Measurements from ENCODE around the gene GPR3. TPM values are rescaled to one million over a fixed set of nuclear protein-coding genes. Genes with fewer than 3 reads are reported as not detected.

GPR3 gene
- total and polyA plus RNA-seq, 2 of the 8 experiments (the other 6 are each of a cell fraction or from before 2014, with no cell fraction given): 9.9 to 26.5 TPM

- Histone ChIP-seq H3K14ac (ENCODE audit: insufficient read length) (no peak overlapping the region), H3K23me2 (ENCODE audit: low read depth, low read length) (no peaks in the 10 kb centered on the region), H3K56ac (replicated peaks; ENCODE audit: insufficient read length, low read depth, low read length) (no peak overlapping the region), H2AK5ac (ENCODE audit: low read depth, low read length) (no peak overlapping the region), H3K18ac (ENCODE audit: extremely low read depth, low read length) (no peak overlapping the region), H3K23ac (ENCODE audit: insufficient read length) (no peak overlapping the region), H2BK12ac (ENCODE audit: low read depth, low read length) (no peak overlapping the region), H3K9me3 (ENCODE audit: insufficient read depth in 2 of 2, low read depth in 1 of 2, low read length in 1 of 2) (no peaks in the 10 kb centered on the region), H4K91ac (replicated peaks; ENCODE audit: insufficient read length, low read length) (no peak overlapping the region), H2BK20ac (ENCODE audit: low read length) (no peak overlapping the region), H3K4me1 (replicated peaks in 1 of 4; ENCODE audit: control insufficient read depth in 3 of 4, insufficient read depth in 4 of 4, low read length in 3 of 4) (peaks cover 9 to 42% (median 20%) of the 10 kb centered on the region in 4 experiments), H4K5ac (ENCODE audit: insufficient read length, low read depth, low read length) (no peak overlapping the region), H3K79me2 (ENCODE audit: control insufficient read depth in 1 of 2, insufficient read depth in 2 of 2, low read length in 2 of 2) (no peaks in the 10 kb centered on the region), H3K4ac (replicated peaks; ENCODE audit: insufficient read length, low read depth, low read length) (no peak overlapping the region), H3K9ac (replicated peaks in 1 of 4; ENCODE audit: extremely low read depth in 1 of 4, low read depth in 3 of 4, low read length in 3 of 4) (no peak overlapping the region), H2BK5ac (ENCODE audit: low read depth, low read length) (no peak overlapping the region), H2AFZ (ENCODE audit: low read length) (no peak overlapping the region), H3K4me3 (ENCODE audit: extremely low read depth in 1 of 4, insufficient read depth in 2 of 4, low read depth in 3 of 4, low read length in 4 of 4) (no peak overlapping the region), H3K27me3 (replicated peaks in 1 of 4; ENCODE audit: control insufficient read depth in 3 of 4, extremely low read depth in 1 of 4, insufficient read depth in 3 of 4, low read length in 3 of 4) (no peaks in the 10 kb centered on the region), H3K36me3 (ENCODE audit: control insufficient read depth in 2 of 4, insufficient read depth in 4 of 4, low read length in 3 of 4) (no peaks in the 10 kb centered on the region), H3K79me1 (ENCODE audit: low read depth, low read length) (no peaks in the 10 kb centered on the region), H3K27ac (ENCODE audit: low read depth, low read length) (no peak overlapping the region), H2BK15ac (ENCODE audit: low read length) (no peak overlapping the region), H4K8ac (ENCODE audit: extremely low read depth, insufficient read depth, low read length) (no peak overlapping the region), H3K4me2 (ENCODE audit: insufficient read depth in 1 of 2, low read depth in 2 of 2, low read length in 2 of 2) (no peak overlapping the region), H2BK120ac (replicated peaks; ENCODE audit: low read depth, low read length) (no peak overlapping the region), H4K20me1 (replicated peaks in 1 of 2; ENCODE audit: control insufficient read depth in 1 of 2, insufficient read depth in 2 of 2, low read length in 2 of 2) (peaks cover 0 to 4% of the 10 kb centered on the region in 2 experiments)
- POLR2A ChIA-PET (ENCODE audit: partially characterized antibody): interaction anchor here (0.8 to 1.8 kb wide), 7 partner anchors 16 to 205 kb away, joined by 3 to 6 read pairs (median 3); partner anchors contain the start of gene MAP3K6
- TF ChIP-seq CEBPB (IDR thresholded peaks at IDR 0.05; ENCODE audit: low read depth, low read length) (peak; percentile 70), KDM1A (IDR thresholded peaks at IDR 0.05; ENCODE audit: borderline replicate concordance, low read length) (peak; percentile 85; the same call in 1 of the 2 replicates), SP4 (IDR thresholded peaks at IDR 0.05; ENCODE audit: low read length) (no peak)
- DNase-seq (ENCODE audit: low read depth in 1 of 2, low spot score in 2 of 2): no peak
- 76% methylated on average over 13 of the region's 13 CpGs; no CpG with 5 or more reads in 1 of the 2 experiments for WGBS, 2 experiments (ENCODE audit: extremely low coverage in 1 of 2, insufficient coverage in 1 of 2, insufficient read length in 1 of 2, insufficient replicate concordance in 2 of 2, low coverage in 1 of 2, low lambda C conversion rate in 2 of 2, missing lambda C conversion rate in 1 of 2)
- CTCF ChIA-PET (ENCODE audit: partially characterized antibody): interaction anchor here (0.6 to 37.8 kb wide), 13 partner anchors 12 to 262 kb away, joined by 3 to 863 read pairs (median 52); partner anchors contain the start of genes AHDC1, GPR3 and MAP3K6
- no peak for FAIRE-seq
Measured at GRCh38 chr1:27400082-27400962, 7.9 kb downstream of the GPR3 start.

Measured in H1 (cell line).